ENCODE data around the gene ECHS1. TPM values are rescaled to one million over a fixed set of nuclear protein-coding genes. Genes with fewer than 3 reads are reported as not detected.

The ECHS1 gene
- total RNA-seq, 2 experiments from 2014 or later: 46.2 to 48.3 TPM

DNA sequence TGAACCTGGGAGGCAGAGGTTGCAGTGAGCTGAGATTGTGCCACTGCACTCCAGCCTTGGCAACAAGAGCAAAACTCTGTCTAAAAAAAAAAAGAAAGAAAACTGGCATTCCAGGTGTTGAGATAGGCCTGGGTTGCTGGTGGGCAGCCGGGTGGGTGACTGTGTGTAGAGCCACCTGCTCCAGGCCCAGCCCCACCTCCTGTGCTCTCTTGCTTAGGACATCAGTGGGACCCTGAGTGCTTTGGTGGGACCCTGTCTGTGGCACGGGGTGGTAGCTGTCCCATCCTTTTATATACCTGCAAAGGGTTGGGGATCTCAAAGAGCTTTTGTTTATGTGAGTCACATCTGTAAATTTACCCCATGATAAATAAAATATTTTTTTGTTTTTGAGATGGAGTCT is 12.1 kb upstream of the ECHS1 start:
- Histone ChIP-seq H3K9me3 (ENCODE audit: low read length) (no peaks in the 10 kb centered on the region), H3K36me3 (ENCODE audit: insufficient read depth, low read length) (no peaks in the 10 kb centered on the region), H3K4me3 (ENCODE audit: low read depth, low read length, poor library complexity, severe bottlenecking) (no peak overlapping the region), H4K20me1 (ENCODE audit: insufficient read depth, low read length) (no peaks in the 10 kb centered on the region), H3K4me2 (ENCODE audit: low read length) (no peak overlapping the region), H3K4me1 (ENCODE audit: insufficient read depth, low read length, poor library complexity, severe bottlenecking) (peaks cover 25% of the 10 kb centered on the region), H3K9me2 (ENCODE audit: insufficient read depth, low read length) (no peaks in the 10 kb centered on the region), H3K79me2 (ENCODE audit: insufficient read depth, low read depth, low read length) (peaks cover 10% of the 10 kb centered on the region; the same call in 1 of the 2 replicates), H2AFZ (ENCODE audit: low read length) (no peak overlapping the region), H3K27ac (ENCODE audit: low read depth, low read length, poor library complexity, severe bottlenecking) (no peak overlapping the region)
- no peak for DNase-seq (ENCODE audit: low spot score)
- ChIA-PET CTCF (ENCODE audit: unreplicated experiment) (no interaction called here), POLR2A (no interaction called here)
- no TSS peak for BruUV-seq (replicated peaks)
- intact Hi-C loops (cut with micrococcal nuclease; ENCODE audit: unreplicated experiment): no loop called here
- no peak for TF ChIP-seq EZH2phosphoT487 (IDR thresholded peaks at IDR 0.05; ENCODE audit: borderline replicate concordance, low read depth, low read length)
- TF ChIP-seq, protein P1, sequence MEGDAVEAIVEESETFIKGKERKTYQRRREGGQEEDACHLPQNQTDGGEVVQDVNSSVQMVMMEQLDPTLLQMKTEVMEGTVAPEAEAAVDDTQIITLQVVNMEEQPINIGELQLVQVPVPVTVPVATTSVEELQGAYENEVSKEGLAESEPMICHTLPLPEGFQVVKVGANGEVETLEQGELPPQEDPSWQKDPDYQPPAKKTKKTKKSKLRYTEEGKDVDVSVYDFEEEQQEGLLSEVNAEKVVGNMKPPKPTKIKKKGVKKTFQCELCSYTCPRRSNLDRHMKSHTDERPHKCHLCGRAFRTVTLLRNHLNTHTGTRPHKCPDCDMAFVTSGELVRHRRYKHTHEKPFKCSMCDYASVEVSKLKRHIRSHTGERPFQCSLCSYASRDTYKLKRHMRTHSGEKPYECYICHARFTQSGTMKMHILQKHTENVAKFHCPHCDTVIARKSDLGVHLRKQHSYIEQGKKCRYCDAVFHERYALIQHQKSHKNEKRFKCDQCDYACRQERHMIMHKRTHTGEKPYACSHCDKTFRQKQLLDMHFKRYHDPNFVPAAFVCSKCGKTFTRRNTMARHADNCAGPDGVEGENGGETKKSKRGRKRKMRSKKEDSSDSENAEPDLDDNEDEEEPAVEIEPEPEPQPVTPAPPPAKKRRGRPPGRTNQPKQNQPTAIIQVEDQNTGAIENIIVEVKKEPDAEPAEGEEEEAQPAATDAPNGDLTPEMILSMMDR (conservative IDR thresholded peaks at IDR 0.05; ENCODE audit: low read length): no peak

DNA sequence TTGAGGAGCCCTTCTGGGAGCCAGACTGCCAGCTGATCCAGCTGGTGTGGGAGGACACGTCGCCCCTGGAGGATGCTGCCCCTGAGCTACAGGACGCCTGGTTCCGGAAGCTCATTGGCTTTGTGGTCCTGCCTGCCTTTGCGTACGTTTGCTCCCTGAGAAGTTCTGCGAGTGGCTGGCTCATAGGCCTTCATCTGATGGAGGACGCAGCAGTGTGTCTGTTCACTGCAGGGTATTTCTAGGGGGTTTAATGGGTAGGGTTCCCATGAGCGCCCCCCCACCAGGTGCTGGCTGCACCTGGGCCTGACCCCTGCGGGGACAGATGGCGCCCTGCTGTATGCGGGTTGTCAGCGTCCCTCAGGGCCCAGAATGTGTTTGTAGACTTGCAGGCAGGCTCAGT is 10.9 kb upstream of the ECHS1 start:
- Histone ChIP-seq H3K4me2 (ENCODE audit: low read length) (no peak overlapping the region), H3K9me2 (ENCODE audit: insufficient read depth, low read length) (no peaks in the 10 kb centered on the region), H3K4me3 (ENCODE audit: low read depth, low read length, poor library complexity, severe bottlenecking) (no peak overlapping the region), H3K4me1 (ENCODE audit: insufficient read depth, low read length, poor library complexity, severe bottlenecking) (peaks cover 22% of the 10 kb centered on the region), H4K20me1 (ENCODE audit: insufficient read depth, low read length) (no peaks in the 10 kb centered on the region), H3K79me2 (ENCODE audit: insufficient read depth, low read depth, low read length) (peaks cover 10% of the 10 kb centered on the region; the same call in 1 of the 2 replicates), H3K36me3 (ENCODE audit: insufficient read depth, low read length) (no peaks in the 10 kb centered on the region), H3K9me3 (ENCODE audit: low read length) (no peaks in the 10 kb centered on the region), H3K27ac (ENCODE audit: low read depth, low read length, poor library complexity, severe bottlenecking) (no peak overlapping the region), H2AFZ (ENCODE audit: low read length) (no peak overlapping the region)
- TF ChIP-seq, protein P1 (conservative IDR thresholded peaks at IDR 0.05; ENCODE audit: low read length): no peak
- TF ChIP-seq EZH2phosphoT487 (IDR thresholded peaks at IDR 0.05; ENCODE audit: borderline replicate concordance, low read depth, low read length): no peak
- ChIA-PET POLR2A (no interaction called here), CTCF (ENCODE audit: unreplicated experiment) (no interaction called here)
- intact Hi-C loops (cut with micrococcal nuclease; ENCODE audit: unreplicated experiment): no loop called here
- no TSS peak for BruUV-seq (replicated peaks)
- no peak for DNase-seq (ENCODE audit: low spot score)

DNA sequence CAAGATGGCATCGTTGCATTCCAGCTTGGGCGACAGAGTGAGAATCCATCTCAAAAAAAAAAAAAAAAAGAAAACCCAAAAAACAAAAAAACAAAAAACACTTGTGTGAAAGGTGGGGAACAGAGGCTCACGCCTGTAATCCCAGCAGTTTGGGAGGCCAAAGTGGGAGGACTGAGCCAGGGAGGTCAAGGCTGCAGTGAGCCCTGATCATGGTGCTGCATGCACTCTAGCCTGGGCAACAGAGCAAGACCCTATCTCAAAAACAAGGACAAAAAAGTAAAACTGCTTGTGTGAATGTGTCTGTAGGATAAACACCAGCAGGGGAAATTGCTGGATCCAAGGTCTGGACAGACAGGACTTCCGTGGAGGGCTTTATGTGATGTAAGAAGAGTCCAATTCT is 10.4 kb upstream of the ECHS1 start:
- Histone ChIP-seq H3K9me3 (ENCODE audit: low read length) (no peaks in the 10 kb centered on the region), H3K9me2 (ENCODE audit: insufficient read depth, low read length) (no peaks in the 10 kb centered on the region), H3K4me3 (ENCODE audit: low read depth, low read length, poor library complexity, severe bottlenecking) (no peak overlapping the region), H3K4me2 (ENCODE audit: low read length) (no peak overlapping the region), H3K36me3 (ENCODE audit: insufficient read depth, low read length) (no peaks in the 10 kb centered on the region), H3K27ac (ENCODE audit: low read depth, low read length, poor library complexity, severe bottlenecking) (no peak overlapping the region), H2AFZ (ENCODE audit: low read length) (no peak overlapping the region), H3K4me1 (ENCODE audit: insufficient read depth, low read length, poor library complexity, severe bottlenecking) (peaks cover 24% of the 10 kb centered on the region), H3K79me2 (ENCODE audit: insufficient read depth, low read depth, low read length) (peaks cover 10% of the 10 kb centered on the region; the same call in 1 of the 2 replicates), H4K20me1 (ENCODE audit: insufficient read depth, low read length) (no peaks in the 10 kb centered on the region)
- CTCF ChIA-PET (ENCODE audit: unreplicated experiment): no interaction called here
- BruUV-seq (replicated peaks): no TSS peak
- intact Hi-C loops (cut with micrococcal nuclease; ENCODE audit: unreplicated experiment): no loop called here
- TF ChIP-seq EZH2phosphoT487 (IDR thresholded peaks at IDR 0.05; ENCODE audit: borderline replicate concordance, low read depth, low read length): no peak
- TF ChIP-seq, protein P1 (conservative IDR thresholded peaks at IDR 0.05; ENCODE audit: low read length): no peak
- POLR2A ChIA-PET: no interaction called here
- no peak for DNase-seq (ENCODE audit: low spot score)
